Naive thymus-derived CD4-positive, alpha-beta T cell (primary cell): ENCODE measurements around the gene IQUB. TPM values are rescaled to one million over a fixed set of nuclear protein-coding genes. Genes with fewer than 3 reads are reported as not detected.
A peak's percentile ranks its signal among the peaks of the same experiment; 100 is the strongest.

ENCODE experiments used
- ATAC-seq: fragments of 150-1000 bp; cut with Tn5 transposase; 2 replicates; pipeline ENCODE4 v1.10.0; 2021; ENCODE audit warnings: mild to moderate bottlenecking, moderate library complexity
- CTCF ChIA-PET: fragments of 350-600 bp; sonication (Branson Sonifier 250); formaldehyde crosslinking; loops from one replicate; lab custom pipeline; 2021; ENCODE audit warnings: antibody characterized with exemption; lab: Charles Lee
- POLR2A ChIA-PET: fragments of 350-600 bp; sonication (Branson Sonifier 250); formaldehyde crosslinking; loops from one replicate; lab custom pipeline; 2021; ENCODE audit warnings: antibody characterized with exemption, inconsistent platforms; lab: Charles Lee
- DNase-seq, 9 donors: peaks; one replicate each; pipeline versions ENCODE4 v3.0.0 to v3.0.0-alpha.2; 2020 to 2022; ENCODE audit warnings: mixed read lengths in 1 of 9
- H3K27ac ChIP-seq: one replicate; pipeline ENCODE4 v1.7.0; 2013; ENCODE audit warnings: mild to moderate bottlenecking, low read depth, low read length, moderate library complexity
- H3K27me3 ChIP-seq, 2 donors: one replicate each; pipeline ENCODE4 v1.7.0; 2013; ENCODE audit warnings: low read length in 2 of 2, mild to moderate bottlenecking in 2 of 2, moderate library complexity in 2 of 2; ENCODE audit not compliant: control insufficient read depth in 2 of 2, insufficient read depth in 2 of 2
- H3K36me3 ChIP-seq, 3 experiments: 1 replicate in 2 of 3; 2 replicates in 1 of 3; pipeline ENCODE4 v1.7.0; 2013; ENCODE audit warnings: low read length in 3 of 3, mild to moderate bottlenecking in 3 of 3, moderate library complexity in 1 of 3; ENCODE audit not compliant: insufficient read depth in 3 of 3, control insufficient read depth in 2 of 3
- H3K4me1 ChIP-seq, 2 donors: one replicate each; pipeline ENCODE4 v1.7.0; 2013; ENCODE audit warnings: low read length in 2 of 2, mild to moderate bottlenecking in 2 of 2, moderate library complexity in 1 of 2; ENCODE audit not compliant: control insufficient read depth in 2 of 2, insufficient read depth in 2 of 2
- H3K4me3 ChIP-seq: 2 replicates; pipeline ENCODE4 v1.7.0; 2013; ENCODE audit warnings: mild to moderate bottlenecking, low read length
- H3K9me3 ChIP-seq, 3 experiments: 1 replicate in 2 of 3; 2 replicates in 1 of 3; pipeline ENCODE4 v1.7.0; 2013; ENCODE audit warnings: low read length in 3 of 3; ENCODE audit not compliant: control insufficient read depth in 2 of 3
- H3K27ac Mint-ChIP-seq, 9 donors: one replicate each; pipeline ENCODE4 v1.8.0; 2020 to 2022; ENCODE audit warnings: mixed read lengths in 9 of 9, mild to moderate bottlenecking in 8 of 9, moderate library complexity in 5 of 9, inconsistent platforms in 2 of 9
- H3K27me3 Mint-ChIP-seq, 5 donors: one replicate each; pipeline ENCODE4 v1.8.0; 2021 to 2022; ENCODE audit warnings: mixed read lengths in 5 of 5, mild to moderate bottlenecking in 1 of 5
- H3K36me3 Mint-ChIP-seq, 5 donors: one replicate each; pipeline ENCODE4 v1.8.0; 2020 to 2022; ENCODE audit warnings: mixed read lengths in 5 of 5, mild to moderate bottlenecking in 3 of 5, inconsistent platforms in 1 of 5
- H3K4me1 Mint-ChIP-seq, 7 donors: one replicate each; pipeline ENCODE4 v1.8.0; 2020 to 2022; ENCODE audit warnings: mixed read lengths in 7 of 7, mild to moderate bottlenecking in 3 of 7, inconsistent platforms in 1 of 7
- H3K4me3 Mint-ChIP-seq, 10 donors: one replicate each; pipeline ENCODE4 v1.8.0; 2020 to 2022; ENCODE audit warnings: mild to moderate bottlenecking in 10 of 10, mixed read lengths in 10 of 10, moderate library complexity in 6 of 10, inconsistent platforms in 2 of 10
- H3K9me3 Mint-ChIP-seq, 11 donors: one replicate each; pipeline ENCODE4 v1.8.0; 2020 to 2022; ENCODE audit warnings: mixed read lengths in 11 of 11, mild to moderate bottlenecking in 4 of 11, inconsistent platforms in 1 of 11, moderate library complexity in 1 of 11
- intact Hi-C, 2 donors: fragments of 100-400 bp; cut with micrococcal nuclease; formaldehyde crosslinking; loops; one replicate each; pipeline ENCODE4 v1.15.1; 2023
- polyA plus RNA-seq, 2 donors: library from polyadenylated mRNA; unstranded; fragments of 300-500 nt; fragmentation: Illumina TruSeq; gene quantifications; one replicate each; pipeline ENCODE4 v1.2.3, GENCODE V29; 2021
- total RNA-seq, 6 experiments: library from RNA in 5 of 6; stranded (reverse) in 5 of 6; gene quantifications; 1 replicate in 5 of 6; 2 replicates in 1 of 6; pipeline ENCODE4 v1.2.3 and lab custom pipeline; 2021 to 2026

Gene IQUB
- total and polyA plus RNA-seq, 7 experiments from 2014 or later, result 0.09 to 0.24 TPM; not detected in 5

DNA sequence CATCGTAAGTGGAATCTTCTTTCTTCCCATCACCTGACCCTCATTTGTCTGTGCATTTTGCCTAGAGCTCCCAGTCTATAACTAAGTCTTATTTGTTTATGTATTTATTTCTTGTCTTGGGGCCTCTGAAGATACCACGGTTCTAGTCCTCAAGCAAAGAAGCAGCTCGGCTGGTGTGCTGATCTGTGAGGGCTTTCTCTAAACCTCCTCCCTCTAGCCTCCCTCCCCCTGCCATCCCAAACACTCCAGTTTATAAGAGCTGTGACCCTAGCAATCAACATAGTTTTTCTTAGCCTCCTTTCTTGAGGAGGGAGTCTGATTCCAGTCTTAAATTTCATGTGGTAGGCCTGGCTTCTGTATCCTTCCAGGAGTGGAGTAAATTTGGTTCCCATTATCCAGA is 38.9 kb upstream of the IQUB start:
- intact Hi-C loops, result no loop called here
- no peak overlapping the region for H3K4me3 Mint-ChIP-seq
- H3K27ac ChIP-seq, result no peak overlapping the region
- CTCF ChIA-PET, result no interaction called here
- no peak overlapping the region for H3K4me3 ChIP-seq
- H3K27me3 ChIP-seq, result no peaks in the 10 kb centered on the region
- ATAC-seq, result no peak
- H3K4me1 ChIP-seq, result no peaks in the 10 kb centered on the region
- POLR2A ChIA-PET, result no interaction called here
- H3K36me3 Mint-ChIP-seq, result no peaks in the 10 kb centered on the region
- no peaks in the 10 kb centered on the region for H3K9me3 Mint-ChIP-seq
- peaks cover under 1 to 23% (median 13%) of the 10 kb centered on the region in 5 donors for H3K27me3 Mint-ChIP-seq
- no peaks in the 10 kb centered on the region for H3K36me3 ChIP-seq
- H3K9me3 ChIP-seq, result no peaks in the 10 kb centered on the region
- DNase-seq, result no peak
- peaks cover 0 to 4% (median 0%) of the 10 kb centered on the region in 7 donors for H3K4me1 Mint-ChIP-seq
- no peak overlapping the region for H3K27ac Mint-ChIP-seq

DNA sequence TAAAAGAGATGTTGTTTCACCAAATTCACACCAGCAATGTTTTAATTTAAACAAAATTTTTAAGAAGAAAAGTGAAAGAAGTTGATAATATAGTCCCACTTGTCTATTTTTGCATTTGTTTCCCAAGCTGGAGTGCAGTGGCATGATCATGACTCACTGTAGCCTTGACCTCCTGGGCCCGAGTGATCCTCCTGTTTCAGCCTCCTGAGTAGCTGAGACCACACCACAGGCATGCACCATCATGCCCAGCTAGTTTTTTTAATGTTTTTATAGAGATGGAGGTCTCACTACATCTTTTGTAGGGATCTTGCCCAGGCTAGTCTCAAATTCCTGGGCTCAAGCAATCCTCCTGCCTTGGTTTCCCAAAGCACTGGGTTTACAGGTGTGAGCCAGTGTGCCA is 37.3 kb upstream of the IQUB start:
- Histone ChIP-seq H3K4me1 (no peaks in the 10 kb centered on the region), H3K36me3 (no peaks in the 10 kb centered on the region), H3K27ac (no peak overlapping the region), H3K9me3 (no peaks in the 10 kb centered on the region), H3K27me3 (no peaks in the 10 kb centered on the region), H3K4me3 (no peak overlapping the region)
- H3K27ac Mint-ChIP-seq, result no peak overlapping the region
- H3K4me3 Mint-ChIP-seq, result no peak overlapping the region
- H3K27me3 Mint-ChIP-seq, result peaks cover 0 to 20% (median 5%) of the 10 kb centered on the region in 5 donors
- POLR2A ChIA-PET, result no interaction called here
- H3K9me3 Mint-ChIP-seq, result no peaks in the 10 kb centered on the region
- intact Hi-C loops, result no loop called here
- H3K36me3 Mint-ChIP-seq, result no peaks in the 10 kb centered on the region
- no peak for DNase-seq
- peaks cover 0 to 4% (median 0%) of the 10 kb centered on the region in 7 donors for H3K4me1 Mint-ChIP-seq
- CTCF ChIA-PET, result no interaction called here
- no peak for ATAC-seq

DNA sequence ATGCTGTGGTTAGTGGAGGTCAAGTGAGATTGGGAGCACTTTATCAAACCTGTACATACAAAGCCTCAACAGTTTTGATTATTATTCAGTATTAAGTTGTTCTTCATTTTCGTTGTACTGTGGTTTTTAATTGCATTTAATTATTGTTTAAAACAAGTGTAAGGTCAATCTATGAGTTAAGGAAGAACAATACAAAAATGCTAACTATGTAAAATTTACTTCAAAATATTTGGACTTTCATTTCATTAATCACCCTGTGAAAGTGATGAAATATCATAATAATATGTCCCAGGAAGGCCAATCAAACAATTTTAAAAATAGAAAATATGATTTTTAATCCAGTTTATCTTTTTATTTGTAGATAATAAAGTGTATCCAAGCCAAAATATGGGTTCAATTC is 36.8 kb upstream of the IQUB start:
- Mint-ChIP-seq H3K27ac (no peak overlapping the region), H3K9me3 (no peaks in the 10 kb centered on the region), H3K4me1 (peaks cover 0 to 4% (median 0%) of the 10 kb centered on the region in 7 donors), H3K36me3 (no peaks in the 10 kb centered on the region), H3K27me3 (peaks cover 0 to 17% (median 3%) of the 10 kb centered on the region in 5 donors), H3K4me3 (no peak overlapping the region)
- DNase-seq (no peak), ATAC-seq (no peak)
- Histone ChIP-seq H3K4me1 (no peaks in the 10 kb centered on the region), H3K36me3 (no peaks in the 10 kb centered on the region), H3K27ac (no peak overlapping the region), H3K9me3 (no peaks in the 10 kb centered on the region), H3K27me3 (no peaks in the 10 kb centered on the region), H3K4me3 (no peak overlapping the region)
- POLR2A ChIA-PET, result no interaction called here
- CTCF ChIA-PET, result no interaction called here
- intact Hi-C loops, result no loop called here

DNA sequence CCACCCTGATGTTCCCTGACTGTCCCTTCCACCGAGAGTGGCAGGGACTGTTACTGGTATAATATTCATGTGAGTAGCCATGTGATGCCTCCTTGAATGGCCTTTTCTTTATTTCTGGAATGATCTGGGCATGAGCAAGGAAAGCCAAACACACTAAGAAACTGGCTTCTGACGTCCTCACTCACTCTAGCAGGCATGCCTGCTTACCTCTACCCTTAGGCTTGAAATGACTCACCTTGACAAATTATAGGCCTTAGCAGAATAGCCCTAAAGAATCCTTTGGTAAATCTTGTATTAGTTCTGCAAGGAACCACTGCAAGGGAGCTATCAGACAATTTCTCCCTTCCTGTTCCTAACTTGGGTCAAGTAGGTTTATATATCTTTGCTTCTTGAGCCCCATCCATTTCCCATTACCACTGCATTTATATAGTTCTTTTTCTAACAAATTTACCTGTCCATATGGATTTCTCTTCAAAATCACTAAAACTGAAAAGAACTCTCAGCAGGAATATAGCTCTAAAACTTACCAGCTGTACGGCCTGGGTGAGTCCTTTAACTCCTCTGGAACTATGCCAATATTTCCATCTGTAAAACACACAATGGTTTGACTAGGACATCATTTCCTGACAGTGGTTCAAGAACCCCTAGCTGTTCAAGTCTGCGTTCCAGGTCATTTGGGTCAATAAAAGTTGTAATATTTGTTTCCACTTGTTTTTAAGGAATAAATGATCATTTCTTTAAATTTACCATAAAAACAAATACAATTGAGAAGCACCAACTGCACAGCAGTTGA is 36.2 kb upstream of the IQUB start:
- Histone ChIP-seq H3K4me1 (no peaks in the 10 kb centered on the region), H3K27ac (no peak overlapping the region), H3K4me3 (no peak overlapping the region), H3K36me3 (no peaks in the 10 kb centered on the region), H3K9me3 (no peaks in the 10 kb centered on the region), H3K27me3 (no peaks in the 10 kb centered on the region)
- Mint-ChIP-seq H3K4me1 (peaks cover 0 to 4% (median 0%) of the 10 kb centered on the region in 7 donors), H3K9me3 (no peaks in the 10 kb centered on the region), H3K36me3 (no peaks in the 10 kb centered on the region), H3K27ac (no peak overlapping the region), H3K27me3 (peaks cover 0 to 13% (median 3%) of the 10 kb centered on the region in 5 donors), H3K4me3 (no peak overlapping the region)
- intact Hi-C loops, result no loop called here
- ATAC-seq (no peak), DNase-seq (no peak)
- POLR2A ChIA-PET, result no interaction called here
- CTCF ChIA-PET, result no interaction called here

GRCh38 chr7:123569352-123570010 is 35.1 kb upstream of the IQUB start:
- peaks cover 0 to 4% (median 0%) of the 10 kb centered on the region in 7 donors for H3K4me1 Mint-ChIP-seq
- intact Hi-C loops, result no loop called here
- H3K9me3 ChIP-seq, result no peaks in the 10 kb centered on the region
- H3K27ac Mint-ChIP-seq, result no peak overlapping the region
- H3K27me3 ChIP-seq, result no peaks in the 10 kb centered on the region
- POLR2A ChIA-PET, result no interaction called here
- ATAC-seq (peak; percentile 10), DNase-seq (no peak)
- H3K36me3 ChIP-seq, result no peaks in the 10 kb centered on the region
- H3K4me1 ChIP-seq, result no peaks in the 10 kb centered on the region
- H3K27ac ChIP-seq, result no peak overlapping the region
- H3K4me3 ChIP-seq, result no peak overlapping the region
- H3K36me3 Mint-ChIP-seq, result no peaks in the 10 kb centered on the region
- H3K9me3 Mint-ChIP-seq, result no peaks in the 10 kb centered on the region
- peaks cover 0 to 7% (median 4%) of the 10 kb centered on the region in 5 donors for H3K27me3 Mint-ChIP-seq
- no peak overlapping the region for H3K4me3 Mint-ChIP-seq
- CTCF ChIA-PET, result no interaction called here

DNA sequence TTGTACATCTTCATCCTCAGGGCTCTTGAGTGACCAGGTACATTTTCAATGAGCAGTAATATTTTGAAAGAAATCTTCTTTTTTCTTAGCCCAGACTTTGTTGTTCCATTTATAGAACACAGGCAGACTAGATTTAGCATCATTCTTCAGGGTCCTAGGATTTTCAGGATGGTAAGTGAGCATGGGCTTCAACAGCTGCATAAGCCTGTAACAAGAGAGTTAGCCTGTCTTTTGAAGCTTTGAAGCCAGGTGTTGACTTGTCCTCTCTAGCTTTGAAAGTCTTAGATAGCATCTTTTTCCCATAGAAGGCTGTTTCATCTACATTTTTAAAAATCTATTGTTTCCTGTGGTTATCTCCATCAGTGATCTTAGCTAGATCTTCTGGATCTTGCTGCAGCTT is 27.7 kb upstream of the IQUB start:
- intact Hi-C loops, result no loop called here

More for the DNA sequence above, 27.7 kb upstream of the IQUB start:
- ChIA-PET POLR2A (no interaction called here), CTCF (interaction anchor here (0.5 to 0.6 kb wide), 2 partner anchors 24 to 48 kb away, joined by 3 read pairs; no protein-coding TSS in a partner anchor)
- Histone ChIP-seq H3K27me3 (no peaks in the 10 kb centered on the region), H3K36me3 (no peaks in the 10 kb centered on the region), H3K9me3 (no peaks in the 10 kb centered on the region), H3K4me1 (peaks cover 0 to 3% of the 10 kb centered on the region in 2 donors), H3K4me3 (no peak overlapping the region), H3K27ac (no peak overlapping the region)
- Mint-ChIP-seq H3K27ac (no peak overlapping the region), H3K27me3 (peaks cover 0 to 12% (median 6%) of the 10 kb centered on the region in 5 donors), H3K36me3 (peaks cover 0 to 3% (median 0%) of the 10 kb centered on the region in 5 donors), H3K4me3 (no peak overlapping the region), H3K9me3 (no peaks in the 10 kb centered on the region), H3K4me1 (peaks cover 0 to 5% (median 0%) of the 10 kb centered on the region in 7 donors)
- no peak for DNase-seq
- ATAC-seq, result no peak
